Activated CD8-positive, alpha-beta memory T cell treated with anti-CD3 and anti-CD28 coated beads for 36 hours (primary cell): Measurements from ENCODE around the gene SLC45A3. TPM values are rescaled to one million over a fixed set of nuclear protein-coding genes. Genes with fewer than 3 reads are reported as not detected.

Experiments
- CTCF ChIA-PET: fragments of 350-600 bp; sonication (Branson Sonifier 250); formaldehyde crosslinking; loops from one replicate; lab custom pipeline; 2021; ENCODE audit warnings: antibody characterized with exemption; lab: Charles Lee
- POLR2A ChIA-PET: fragments of 350-600 bp; sonication (Branson Sonifier 250); formaldehyde crosslinking; loops from one replicate; lab custom pipeline; 2021; ENCODE audit warnings: antibody characterized with exemption; lab: Charles Lee
- total RNA-seq, 2 experiments: library from RNA; stranded (reverse); gene quantifications; one replicate each; pipeline ENCODE4 v1.2.3, GENCODE V29; 2021

The SLC45A3 gene
- total RNA-seq, 2 experiments from 2014 or later = 0.19 to 0.57 TPM

DNA sequence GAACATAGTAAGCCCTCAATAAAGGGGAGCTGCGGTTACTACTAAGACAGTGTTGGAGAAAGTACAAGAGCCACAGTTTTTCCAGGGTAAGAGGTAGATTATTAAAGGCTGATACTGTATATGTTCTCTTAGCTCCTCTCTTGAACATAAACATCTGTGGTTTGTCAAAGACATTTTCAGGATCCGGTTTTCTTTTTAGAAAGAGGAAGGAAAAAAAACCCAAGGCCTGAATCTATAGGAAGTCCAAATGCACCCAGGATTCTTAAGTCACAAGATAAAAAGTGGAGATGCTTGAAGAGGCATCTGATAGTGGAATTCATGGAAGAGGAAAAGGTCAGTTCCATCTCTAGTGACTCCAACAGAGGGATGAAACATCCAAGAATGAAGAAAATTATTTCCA is 24.6 kb upstream of the SLC45A3 start:
- CTCF ChIA-PET = no interaction called here
- POLR2A ChIA-PET = no interaction called here

- CTCF ChIA-PET = interaction anchor here (0.7 to 1.0 kb wide), 2 partner anchors 22 to 45 kb away, joined by 3 read pairs; no protein-coding TSS in a partner anchor
Observed at GRCh38 chr1:205703072-205703471, 22.8 kb upstream of the SLC45A3 start.

GRCh38 chr1:205701891-205702290 is 21.6 kb upstream of the SLC45A3 start:
- POLR2A ChIA-PET = interaction anchor here (0.6 kb wide), 1 partner anchor 815 kb away, joined by 3 read pairs; no protein-coding TSS in a partner anchor
- CTCF ChIA-PET = interaction anchor here (1.7 to 2.0 kb wide), 2 partner anchors 10 to 43 kb away, joined by 4 to 5 read pairs; no protein-coding TSS in a partner anchor

More at GRCh38 chr1:205703072-205703471, 22.8 kb upstream of the SLC45A3 start:
- POLR2A ChIA-PET = interaction anchor here (0.6 kb wide), 1 partner anchor 43 kb away, joined by 3 read pairs; no protein-coding TSS in a partner anchor

DNA sequence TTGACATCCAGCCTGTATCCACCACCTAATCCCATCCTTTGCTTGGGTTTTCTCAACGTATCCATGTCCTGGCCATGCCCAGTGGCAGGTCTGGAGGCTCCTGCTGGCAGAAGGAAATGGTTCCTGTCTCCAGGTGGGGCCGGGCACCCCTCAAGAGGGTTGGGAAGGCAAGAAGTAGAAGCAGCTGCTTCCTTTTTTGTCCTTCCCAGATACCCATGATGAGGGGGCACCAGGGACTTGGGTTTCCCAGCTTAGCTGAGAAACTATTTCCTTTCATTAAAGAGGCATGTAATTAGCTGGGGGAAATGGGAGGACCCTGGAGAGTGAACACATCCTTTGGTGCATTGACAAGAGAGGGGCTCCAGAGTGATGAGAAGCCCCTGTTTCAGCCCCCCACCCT is 21.1 kb upstream of the SLC45A3 start:
- ChIA-PET CTCF (interaction anchor here (1.7 to 2.0 kb wide), 2 partner anchors 10 to 42 kb away, joined by 4 to 5 read pairs; no protein-coding TSS in a partner anchor), POLR2A (interaction anchor here (0.6 kb wide), 1 partner anchor 816 kb away, joined by 3 read pairs; no protein-coding TSS in a partner anchor)

DNA sequence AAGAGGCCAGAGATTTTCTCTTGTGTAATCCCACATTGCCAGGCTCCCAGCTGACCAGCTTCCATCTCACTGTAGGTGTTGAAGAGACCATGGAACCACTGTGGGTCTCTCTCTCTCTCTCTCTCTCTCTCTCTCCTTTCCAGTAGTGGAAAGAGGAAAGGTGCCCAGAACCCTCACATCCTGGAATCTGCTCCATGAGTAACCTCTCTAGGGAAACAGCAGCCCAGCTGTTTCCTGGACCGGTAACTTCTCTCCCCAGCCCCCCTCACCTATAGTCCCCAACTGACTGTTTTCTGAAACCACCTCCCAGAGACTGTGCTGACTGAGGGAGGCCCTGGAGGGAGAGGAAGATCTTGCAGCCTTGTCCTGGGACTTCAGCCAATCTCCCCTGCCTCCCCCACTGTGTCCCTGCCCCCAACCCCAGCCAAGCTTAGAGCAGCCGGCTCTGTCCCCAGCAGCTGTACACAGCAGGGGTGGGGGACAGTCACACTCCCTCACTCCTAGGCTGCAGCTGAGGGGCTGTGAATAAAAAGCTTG is 20.6 kb upstream of the SLC45A3 start:
- POLR2A ChIA-PET = no interaction called here
- CTCF ChIA-PET = interaction anchor here (1.7 to 2.0 kb wide), 2 partner anchors 11 to 42 kb away, joined by 4 to 5 read pairs; no protein-coding TSS in a partner anchor

GRCh38 chr1:205699416-205699815 is 19.1 kb upstream of the SLC45A3 start:
- CTCF ChIA-PET = no interaction called here
- POLR2A ChIA-PET = no interaction called here

DNA sequence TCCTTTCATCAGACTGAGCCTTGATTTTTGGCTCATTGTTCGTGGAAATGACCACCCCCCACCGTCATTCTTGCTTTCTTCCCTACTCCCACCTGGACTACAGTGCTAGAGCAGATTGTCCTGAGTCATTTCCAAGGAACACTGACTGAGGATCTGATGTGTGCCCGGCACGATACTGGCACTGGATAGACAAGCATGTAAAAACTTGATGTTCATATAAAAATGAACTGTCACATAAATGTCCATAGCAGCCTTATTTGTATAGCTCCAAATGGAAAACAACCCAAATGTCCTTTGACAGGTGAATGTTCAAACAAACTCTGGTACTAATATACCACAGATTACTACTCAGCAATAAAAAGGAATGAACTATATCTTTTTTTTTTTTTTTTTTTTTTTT is 18.6 kb upstream of the SLC45A3 start:
- ChIA-PET POLR2A (no interaction called here), CTCF (interaction anchor here (0.7 kb wide), 1 partner anchor 107 kb away, joined by 3 read pairs; no protein-coding TSS in a partner anchor)

- CTCF ChIA-PET = interaction anchor here (1.1 kb wide), 1 partner anchor 36 kb away, joined by 3 read pairs; no protein-coding TSS in a partner anchor
- POLR2A ChIA-PET = no interaction called here
Observed at GRCh38 chr1:205693421-205693991, 13.2 kb upstream of the SLC45A3 start.

DNA sequence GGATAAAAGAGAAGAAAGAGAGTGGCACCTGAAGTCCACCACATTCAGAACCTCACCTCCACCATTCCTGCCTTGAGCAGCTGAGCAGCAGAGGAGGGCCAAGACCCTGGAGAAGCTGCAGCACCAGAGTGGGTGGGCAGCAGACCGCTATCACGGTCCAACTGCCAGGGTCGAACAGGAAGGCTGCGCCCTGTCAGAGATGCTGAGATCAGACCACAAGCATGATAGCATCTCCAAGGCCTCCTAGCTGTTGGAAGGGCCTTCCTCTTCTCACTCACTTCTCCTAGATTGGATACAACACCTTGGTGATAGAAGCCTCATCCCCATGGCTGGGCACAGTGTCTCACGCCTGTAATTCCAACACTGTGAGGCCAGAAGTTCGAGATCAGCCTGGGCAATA is 12.1 kb upstream of the SLC45A3 start:
- POLR2A ChIA-PET = no interaction called here
- CTCF ChIA-PET = no interaction called here

DNA sequence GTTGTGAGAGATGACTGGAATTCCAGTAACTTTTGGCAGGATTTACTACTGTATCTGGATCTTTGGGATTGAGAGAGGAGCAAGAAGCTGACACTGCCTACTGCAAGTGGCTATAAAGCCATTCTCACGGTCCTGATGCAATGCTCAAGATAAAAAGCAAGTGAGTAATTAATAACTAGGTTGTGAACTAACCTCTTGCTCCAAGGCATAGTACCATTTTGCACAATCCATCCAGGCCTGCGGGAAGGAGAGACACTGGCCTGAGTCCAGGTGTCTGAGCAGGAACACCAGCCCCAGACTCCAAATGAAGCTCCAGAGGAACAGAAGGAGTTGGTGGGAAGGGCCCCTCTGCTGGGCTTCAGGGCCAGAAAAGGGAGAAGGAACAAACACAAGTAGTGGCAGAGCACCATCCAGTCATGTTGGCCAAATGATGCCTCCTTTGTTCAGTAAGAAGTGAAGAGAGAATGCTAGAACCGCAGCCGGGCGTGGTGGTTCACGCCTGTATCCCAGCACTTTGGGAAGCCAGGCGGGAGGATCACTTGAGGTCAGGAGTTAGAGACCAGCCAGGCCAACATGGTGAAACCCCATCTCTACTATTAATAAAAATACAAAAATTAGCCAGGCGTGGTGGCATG is 9.9 kb upstream of the SLC45A3 start:
- ChIA-PET CTCF (no interaction called here), POLR2A (no interaction called here)

DNA sequence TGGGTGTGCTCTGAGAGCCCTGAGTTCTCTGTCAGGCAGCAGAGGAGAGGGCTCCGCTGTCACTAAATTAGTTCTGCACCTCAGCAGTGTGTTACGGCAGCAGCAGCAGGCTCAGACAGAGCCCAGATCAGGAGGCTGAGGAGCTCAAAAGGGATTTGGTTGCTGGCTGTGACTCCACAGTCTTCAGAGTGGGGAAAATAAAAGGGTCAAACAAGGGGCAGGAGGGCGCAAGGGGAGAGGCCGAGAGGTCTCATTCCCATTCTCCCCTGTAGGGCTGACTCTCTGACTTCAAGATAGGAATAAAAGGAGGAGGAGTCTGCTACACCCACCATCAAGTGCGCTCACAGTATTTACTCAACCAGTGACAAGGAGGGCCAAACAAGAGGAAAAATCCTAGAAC is 9.2 kb upstream of the SLC45A3 start:
- ChIA-PET POLR2A (no interaction called here), CTCF (no interaction called here)

GRCh38 chr1:205688171-205689080 is 8.1 kb upstream of the SLC45A3 start:
- ChIA-PET POLR2A (no interaction called here), CTCF (no interaction called here)

GRCh38 chr1:205687242-205687641 is 6.9 kb upstream of the SLC45A3 start:
- ChIA-PET CTCF (no interaction called here), POLR2A (no interaction called here)

DNA sequence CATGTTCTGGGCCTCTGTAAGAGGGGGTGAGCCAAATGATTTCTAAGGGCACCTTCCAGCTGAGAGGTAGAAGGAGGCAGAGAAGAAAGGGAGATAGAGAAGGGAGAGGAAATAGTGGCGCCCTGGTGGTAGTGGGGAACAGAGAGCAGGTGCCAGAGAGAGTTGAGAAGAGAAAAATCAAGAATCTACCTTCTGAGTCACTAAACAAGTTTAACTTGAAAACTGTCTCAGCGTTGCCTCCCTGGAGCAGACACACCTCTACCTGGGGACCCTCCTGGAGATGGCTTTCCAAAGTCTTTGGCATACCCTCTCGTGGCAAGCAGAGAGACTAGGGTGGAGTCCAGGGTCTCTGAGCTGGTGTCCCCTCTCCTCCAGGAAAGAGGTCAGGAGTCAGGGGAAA is 1.1 kb upstream of the SLC45A3 start:
- ChIA-PET POLR2A (no interaction called here), CTCF (interaction anchor here (0.8 to 1.9 kb wide), 2 partner anchors 22 to 30 kb away, joined by 3 to 8 read pairs; no protein-coding TSS in a partner anchor)

- POLR2A ChIA-PET = no interaction called here
- CTCF ChIA-PET = interaction anchor here (0.7 to 1.8 kb wide), 4 partner anchors 20 to 283 kb away, joined by 3 to 9 read pairs (median 4); no protein-coding TSS in a partner anchor
Observed at GRCh38 chr1:205678286-205679111, 1.8 kb downstream of the SLC45A3 start.

GRCh38 chr1:205677167-205677566 is 3.1 kb downstream of the SLC45A3 start:
- POLR2A ChIA-PET = no interaction called here
- CTCF ChIA-PET = interaction anchor here (0.6 to 1.4 kb wide), 2 partner anchors 19 to 193 kb away, joined by 3 to 10 read pairs; no protein-coding TSS in a partner anchor

GRCh38 chr1:205676597-205676996 is 3.7 kb downstream of the SLC45A3 start:
- POLR2A ChIA-PET = no interaction called here

DNA sequence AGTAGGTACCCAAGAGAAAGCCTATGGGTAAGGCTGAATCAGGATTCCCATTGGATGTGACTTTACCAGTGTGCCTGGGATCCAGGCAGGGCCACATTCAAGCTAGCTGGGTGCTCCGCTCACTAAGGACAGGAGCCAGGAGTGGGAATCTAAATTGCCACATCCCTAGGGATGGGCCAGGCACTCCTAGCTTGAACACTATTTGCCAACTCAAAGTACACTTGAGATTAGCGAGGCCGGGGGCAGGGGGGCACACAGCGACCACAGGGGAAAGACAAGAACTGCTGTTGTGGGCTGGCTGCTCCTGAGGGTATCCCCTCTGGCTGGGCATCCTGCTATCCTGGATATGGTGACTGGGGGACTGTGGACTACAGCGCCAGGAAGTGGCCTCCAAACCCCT is 4.3 kb downstream of the SLC45A3 start:
- POLR2A ChIA-PET = no interaction called here

More at GRCh38 chr1:205676597-205676996, 3.7 kb downstream of the SLC45A3 start:
- CTCF ChIA-PET = interaction anchor here (1.4 kb wide), 1 partner anchor 19 kb away, joined by 10 read pairs; no protein-coding TSS in a partner anchor

More for the DNA sequence above, 4.3 kb downstream of the SLC45A3 start:
- CTCF ChIA-PET = no interaction called here
